Fibroblast of mammary gland (primary cell): ENCODE results near the gene KCNAB1.

Experiments
- DNase-seq: peaks from one replicate; pipeline ENCODE4 v3.0.0-alpha.2; 2010; ENCODE audit warnings: low read depth
- H3K4me3 ChIP-seq: 2 replicates; pipeline ENCODE4 v1.5.1; 2011; ENCODE audit warnings: low read depth, mild to moderate bottlenecking, low read length, moderate library complexity; ENCODE audit not compliant: control insufficient read depth
- TF ChIP-seq, protein P1 (sequence below): conservative IDR thresholded peaks from 2 replicates; pipeline ENCODE4 v1.5.1; 2011; ENCODE audit warnings: low read depth, low read length, inconsistent platforms; ENCODE audit not compliant: control insufficient read depth, insufficient read depth

The KCNAB1 gene

DNA sequence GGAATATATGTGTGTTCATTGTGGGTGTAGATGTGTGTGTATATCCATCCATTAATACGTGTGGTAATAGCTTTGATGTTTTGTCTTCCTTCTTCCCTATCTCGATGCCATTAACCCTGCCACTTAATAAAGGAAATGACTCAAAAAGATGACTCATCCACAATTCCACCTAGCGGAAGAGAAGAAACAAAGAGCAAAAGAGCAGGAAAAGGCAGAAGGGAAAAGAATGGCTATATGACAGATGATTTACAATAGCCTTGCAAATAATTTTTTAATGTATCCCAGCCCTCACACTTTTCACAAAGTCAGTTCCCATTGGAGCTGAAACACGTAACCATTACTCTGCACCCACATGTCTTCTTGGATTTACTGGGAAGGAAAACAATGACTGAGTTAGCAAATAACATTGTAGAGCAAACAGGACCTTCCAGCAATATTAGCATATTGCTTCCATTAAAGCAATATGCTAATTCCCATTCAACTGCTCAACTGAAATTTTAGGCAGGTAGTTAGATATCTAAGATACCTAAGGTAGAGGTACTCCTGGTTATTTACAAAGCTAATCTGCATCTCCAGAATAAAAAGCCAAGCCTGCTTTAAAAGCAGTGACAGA is 197.2 kb downstream of the KCNAB1 start:
- peak; percentile 80 for DNase-seq
- no peak overlapping the region for H3K4me3 ChIP-seq
- TF ChIP-seq, protein P1, sequence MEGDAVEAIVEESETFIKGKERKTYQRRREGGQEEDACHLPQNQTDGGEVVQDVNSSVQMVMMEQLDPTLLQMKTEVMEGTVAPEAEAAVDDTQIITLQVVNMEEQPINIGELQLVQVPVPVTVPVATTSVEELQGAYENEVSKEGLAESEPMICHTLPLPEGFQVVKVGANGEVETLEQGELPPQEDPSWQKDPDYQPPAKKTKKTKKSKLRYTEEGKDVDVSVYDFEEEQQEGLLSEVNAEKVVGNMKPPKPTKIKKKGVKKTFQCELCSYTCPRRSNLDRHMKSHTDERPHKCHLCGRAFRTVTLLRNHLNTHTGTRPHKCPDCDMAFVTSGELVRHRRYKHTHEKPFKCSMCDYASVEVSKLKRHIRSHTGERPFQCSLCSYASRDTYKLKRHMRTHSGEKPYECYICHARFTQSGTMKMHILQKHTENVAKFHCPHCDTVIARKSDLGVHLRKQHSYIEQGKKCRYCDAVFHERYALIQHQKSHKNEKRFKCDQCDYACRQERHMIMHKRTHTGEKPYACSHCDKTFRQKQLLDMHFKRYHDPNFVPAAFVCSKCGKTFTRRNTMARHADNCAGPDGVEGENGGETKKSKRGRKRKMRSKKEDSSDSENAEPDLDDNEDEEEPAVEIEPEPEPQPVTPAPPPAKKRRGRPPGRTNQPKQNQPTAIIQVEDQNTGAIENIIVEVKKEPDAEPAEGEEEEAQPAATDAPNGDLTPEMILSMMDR: peak; percentile 7

DNA sequence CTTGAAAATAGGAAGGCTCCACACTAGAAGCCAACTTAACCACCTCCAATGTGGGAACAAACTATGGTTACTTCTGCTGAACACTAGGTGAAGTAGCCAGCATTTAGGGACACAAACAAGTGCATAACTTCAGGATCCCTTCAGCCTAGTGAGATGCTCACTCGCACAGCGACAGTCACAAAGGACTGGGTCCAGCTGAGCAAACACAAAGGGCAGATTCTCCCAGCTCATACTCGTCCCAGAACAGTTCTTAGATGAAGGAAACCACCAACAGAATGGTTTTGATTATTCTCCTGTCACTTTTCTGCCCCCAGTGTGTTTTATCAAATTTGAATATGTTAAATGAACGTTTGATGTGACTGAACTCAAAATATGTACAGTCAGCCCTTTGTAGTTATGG is 201.6 kb downstream of the KCNAB1 start:
- H3K4me3 ChIP-seq: no peak overlapping the region
- TF ChIP-seq, protein P1: no peak
- no peak for DNase-seq

DNA sequence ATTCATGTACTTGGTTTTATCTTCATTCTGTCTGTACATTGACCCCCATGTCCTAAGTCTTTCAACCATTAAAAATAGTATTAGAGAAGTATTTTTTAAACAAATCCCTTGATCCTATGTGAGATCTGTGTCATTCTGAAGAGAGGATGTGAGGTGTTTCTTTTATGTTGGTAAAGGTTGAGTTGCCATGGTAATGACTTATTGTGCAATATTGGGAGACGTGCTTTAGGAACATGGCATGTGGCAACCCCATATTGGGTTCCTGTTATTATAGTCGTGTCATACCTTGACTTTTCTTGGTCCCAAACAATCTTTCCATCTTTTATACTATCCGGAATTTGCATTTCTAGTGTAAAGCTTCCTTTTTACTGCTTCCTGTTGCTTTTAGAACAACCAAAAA is 203.1 kb downstream of the KCNAB1 start:
- TF ChIP-seq, protein P1: no peak
- DNase-seq: peak; percentile 54
- no peak overlapping the region for H3K4me3 ChIP-seq

DNA sequence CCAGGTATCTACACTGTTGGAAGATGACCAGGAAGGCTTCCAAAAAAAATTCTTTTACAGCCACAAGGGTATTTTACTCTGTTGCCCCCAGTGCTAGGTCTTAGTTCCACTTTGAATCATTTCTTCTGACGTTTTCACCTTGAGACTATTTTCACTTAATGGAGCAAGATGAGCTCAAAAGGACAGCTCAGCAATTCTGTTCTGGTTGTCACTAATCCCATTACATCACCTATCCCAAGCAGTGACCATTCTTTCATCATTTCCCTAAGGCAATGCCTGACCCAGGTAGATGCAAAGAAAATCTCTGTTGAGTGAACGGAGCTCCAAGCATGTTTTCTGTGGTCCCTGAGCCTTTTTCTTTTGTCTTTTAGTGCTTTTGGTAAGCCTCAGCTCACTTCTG is 210.0 kb downstream of the KCNAB1 start:
- H3K4me3 ChIP-seq: no peak overlapping the region
- TF ChIP-seq, protein P1: no peak
- no peak for DNase-seq

DNA sequence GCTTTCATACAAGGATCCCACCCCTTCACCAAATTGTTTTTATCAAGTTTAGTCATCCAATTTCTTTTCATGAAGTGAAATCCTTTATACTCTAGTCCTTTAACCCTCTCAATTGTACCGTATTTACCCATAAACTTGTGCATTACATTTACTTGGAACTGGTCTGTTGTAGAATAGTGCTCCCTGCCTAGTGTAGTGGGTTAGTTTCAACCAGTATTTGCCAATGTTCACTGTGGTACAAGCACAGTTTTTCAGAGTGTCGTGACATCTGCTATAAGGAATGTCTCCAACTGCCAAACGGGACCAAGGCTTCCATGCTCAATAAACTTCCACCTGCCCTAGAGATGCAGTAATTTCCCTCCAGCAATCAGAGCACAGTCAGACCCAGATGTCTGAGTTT is 211.9 kb downstream of the KCNAB1 start:
- TF ChIP-seq, protein P1: no peak
- no peak for DNase-seq
- no peak overlapping the region for H3K4me3 ChIP-seq

DNA sequence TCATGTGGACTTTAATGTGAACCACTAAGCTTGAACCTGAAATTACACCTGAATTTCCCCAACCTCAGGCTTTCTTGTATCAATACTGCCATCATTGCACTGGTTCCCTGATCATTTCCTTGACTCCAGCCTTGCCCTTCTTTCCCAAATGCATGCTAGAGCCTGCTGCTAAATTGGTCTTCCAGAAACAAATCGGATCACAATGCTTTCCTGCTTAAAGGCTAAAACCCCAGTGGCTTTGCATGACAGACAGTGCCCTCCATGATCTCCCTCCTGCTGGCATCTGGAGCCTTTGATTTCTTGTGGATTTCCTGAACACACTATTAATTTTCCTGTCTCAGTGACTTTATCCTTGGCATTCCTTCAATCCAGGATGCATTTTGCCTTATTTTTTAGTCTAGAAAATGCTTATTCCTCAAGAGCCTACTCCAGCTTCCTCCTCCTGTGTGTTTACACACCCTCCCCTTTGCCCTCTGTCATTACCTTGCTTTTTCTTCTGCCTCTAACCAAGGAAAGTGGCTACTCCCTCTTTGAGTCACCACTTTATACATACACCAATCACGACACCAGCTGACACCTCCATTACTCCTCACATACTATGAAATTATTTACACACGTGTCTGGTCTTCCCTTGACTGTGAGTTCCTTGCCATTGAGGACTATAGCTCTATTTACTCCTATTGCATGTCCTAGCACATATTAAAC is 214.6 kb downstream of the KCNAB1 start:
- TF ChIP-seq, protein P1: no peak
- no peak for DNase-seq
- H3K4me3 ChIP-seq: no peak overlapping the region

DNA sequence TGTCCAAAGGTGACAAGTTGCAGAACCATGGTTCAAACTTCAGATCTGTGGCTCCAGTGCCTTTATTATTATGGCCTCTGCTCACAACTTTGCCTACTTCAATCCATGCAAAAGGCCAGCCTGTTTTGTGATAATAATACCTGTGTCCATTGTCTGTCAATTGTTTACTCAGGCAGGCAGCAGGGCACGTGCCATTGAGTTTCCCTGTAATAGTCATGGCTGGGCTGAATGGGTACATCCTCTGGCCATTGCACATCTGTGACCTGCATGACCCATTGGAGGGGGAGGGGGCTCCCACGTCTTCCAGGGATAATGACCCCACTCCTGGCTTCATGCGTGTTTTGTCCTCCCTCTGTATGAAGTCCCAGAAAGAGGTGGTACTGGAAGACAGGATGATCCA is 219.1 kb downstream of the KCNAB1 start:
- H3K4me3 ChIP-seq: no peak overlapping the region
- TF ChIP-seq, protein P1: no peak
- no peak for DNase-seq
